Activated naive CD4-positive, alpha-beta T cell (primary cell): ENCODE results near the gene OR51V1.
"Not testable (repeated sequence)": the region's sequence is repeated elsewhere in the genome, so short reads cannot be mapped to it uniquely, and the experiment has no call there.

Source experiments
- DNase-seq, 4 experiments: peaks; one replicate each; lab custom pipeline; 2025; lab: John Stamatoyannopoulos, UW

OR51V1 gene, protein sequence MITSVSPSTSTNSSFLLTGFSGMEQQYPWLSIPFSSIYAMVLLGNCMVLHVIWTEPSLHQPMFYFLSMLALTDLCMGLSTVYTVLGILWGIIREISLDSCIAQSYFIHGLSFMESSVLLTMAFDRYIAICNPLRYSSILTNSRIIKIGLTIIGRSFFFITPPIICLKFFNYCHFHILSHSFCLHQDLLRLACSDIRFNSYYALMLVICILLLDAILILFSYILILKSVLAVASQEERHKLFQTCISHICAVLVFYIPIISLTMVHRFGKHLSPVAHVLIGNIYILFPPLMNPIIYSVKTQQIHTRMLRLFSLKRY

GRCh38 chr11:5200582-5200981 lies at the start of gene OR51V1:
Gene OR51V1, minus strand, starts transcription at chr11:5200682. Its CDS starts 0 bp downstream, at chr11:5200682.
- DNase-seq, result no peak

GRCh38 chr11:5249807-5250396 lies 49.4 kb upstream of the OR51V1 start, which contains the start of gene HBG1:
Gene HBG1, minus strand, starts transcription at chr11:5249857. Its CDS starts 53 bp downstream, at chr11:5249804.
- DNase-seq, result not testable (repeated sequence)

DNA sequence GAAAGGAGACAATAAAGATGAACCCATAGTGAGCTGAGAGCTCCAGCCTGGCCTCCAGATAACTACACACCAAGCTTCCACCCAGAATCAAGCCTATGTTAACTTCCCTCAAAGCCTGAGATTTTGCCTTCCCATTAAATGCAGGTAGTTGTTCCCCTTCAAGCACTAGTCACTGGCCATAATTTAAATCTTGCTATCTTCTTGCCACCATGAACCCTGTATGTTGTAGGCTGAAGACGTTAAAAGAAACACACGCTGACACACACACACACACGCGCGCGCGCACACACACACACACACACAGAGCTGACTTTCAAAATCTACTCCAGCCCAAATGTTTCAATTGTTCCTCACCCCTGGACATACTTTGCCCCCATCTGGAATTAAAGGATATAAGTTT lies 48.0 kb upstream of the OR51V1 start:
- DNase-seq, result not testable (repeated sequence)

DNA sequence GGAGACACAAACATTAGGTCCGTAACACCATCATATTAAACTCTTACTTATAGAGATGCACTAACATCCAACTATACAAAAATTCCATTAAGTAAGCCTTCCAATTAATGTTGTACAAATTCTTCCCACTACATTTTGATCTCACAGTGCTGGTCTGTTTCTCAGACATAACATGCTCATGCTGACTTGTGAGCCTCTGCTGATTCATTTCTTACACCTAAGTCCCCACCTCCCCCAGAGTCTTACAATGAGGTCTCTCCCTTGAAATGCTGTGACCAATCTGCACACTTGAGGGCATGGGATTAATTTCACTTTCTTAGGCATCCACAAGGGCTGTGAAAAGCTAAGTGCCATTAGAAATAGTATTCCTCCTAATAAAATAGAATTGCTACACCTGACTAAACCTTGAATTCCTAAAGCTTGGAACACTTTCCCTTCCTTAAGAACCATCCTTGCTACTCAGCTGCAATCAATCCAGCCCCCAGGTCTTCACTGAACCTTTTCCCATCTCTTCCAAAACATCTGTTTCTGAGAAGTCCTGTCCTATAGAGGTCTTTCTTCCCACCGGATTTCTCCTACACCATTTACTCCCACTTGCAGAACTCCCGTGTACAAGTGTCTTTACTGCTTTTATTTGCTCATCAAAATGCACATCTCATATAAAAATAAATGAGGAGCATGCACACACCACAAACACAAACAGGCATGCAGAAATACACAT lies 47.1 kb upstream of the OR51V1 start:
- no peak for DNase-seq

GRCh38 chr11:5246772-5247471 lies 46.4 kb upstream of the OR51V1 start:
- no peak for DNase-seq

- DNase-seq, result no peak
Measured at GRCh38 chr11:5245155-5245554, 44.7 kb upstream of the OR51V1 start.

GRCh38 chr11:5243816-5244180 lies 43.3 kb upstream of the OR51V1 start:
- DNase-seq, result no peak

DNA sequence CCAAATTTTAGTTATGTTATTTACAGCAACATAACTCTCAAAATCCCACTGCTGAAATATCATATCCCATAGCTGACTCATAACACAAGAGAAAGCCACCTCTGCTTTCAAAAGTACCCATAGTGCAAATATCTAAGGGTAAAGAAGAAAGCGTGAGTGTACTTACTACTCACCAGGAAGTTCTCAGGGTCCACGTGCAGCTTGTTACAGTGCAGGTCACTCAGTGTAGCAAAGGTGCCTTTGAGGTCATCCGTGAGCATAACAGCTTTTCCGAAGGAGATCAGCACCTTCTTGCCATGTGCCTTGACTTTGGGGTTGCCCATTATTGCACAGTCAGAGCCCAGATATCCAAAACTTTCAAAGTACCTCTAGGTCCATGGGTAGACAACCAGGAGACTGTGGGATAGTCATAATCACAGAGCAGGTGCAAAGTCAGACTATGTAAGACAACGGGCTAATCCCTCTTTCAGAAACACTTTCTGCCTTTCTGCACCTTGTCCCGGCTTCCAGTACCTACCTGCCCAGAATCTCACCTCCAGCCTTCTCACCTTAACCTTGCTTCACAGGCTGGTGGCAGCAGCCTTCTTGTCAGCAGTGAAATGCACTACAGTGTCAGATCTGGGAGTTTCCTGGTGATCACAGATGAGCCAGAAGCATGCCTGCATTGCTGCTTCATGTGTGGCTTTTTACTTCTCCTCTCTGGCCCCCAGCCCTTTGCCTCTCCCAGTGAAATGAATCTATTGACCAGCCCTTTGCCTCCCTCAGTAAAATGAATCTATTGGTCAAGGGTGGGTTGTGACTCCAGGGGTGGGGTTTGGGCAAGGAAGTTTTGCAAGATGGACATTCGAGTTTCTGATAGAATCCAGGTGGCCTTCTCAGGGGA lies 42.7 kb upstream of the OR51V1 start:
- DNase-seq, result no peak

GRCh38 chr11:5242208-5242607 lies 41.7 kb upstream of the OR51V1 start:
- DNase-seq, result no peak

DNA sequence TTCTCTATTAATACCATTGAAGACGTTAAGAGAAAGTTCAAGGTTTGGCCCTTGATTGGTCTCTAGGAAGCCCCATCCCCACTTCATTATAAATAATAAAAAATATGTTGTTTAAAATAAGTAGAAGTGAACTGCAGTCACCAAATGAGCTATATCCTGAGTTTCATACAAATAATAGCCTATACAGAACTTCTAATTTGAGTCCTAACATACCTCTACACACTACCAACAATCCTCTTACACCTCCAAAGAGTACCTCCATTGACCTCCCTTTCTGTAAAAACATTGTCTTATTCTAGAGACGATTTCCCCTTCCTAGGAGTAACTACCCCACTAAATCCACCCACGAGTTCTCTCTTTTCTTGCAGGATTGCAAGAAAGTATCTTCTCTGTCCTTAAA lies 41.0 kb upstream of the OR51V1 start:
- DNase-seq, result no peak

GRCh38 chr11:5240458-5240857 lies 40.0 kb upstream of the OR51V1 start:
- DNase-seq, result no peak

DNA sequence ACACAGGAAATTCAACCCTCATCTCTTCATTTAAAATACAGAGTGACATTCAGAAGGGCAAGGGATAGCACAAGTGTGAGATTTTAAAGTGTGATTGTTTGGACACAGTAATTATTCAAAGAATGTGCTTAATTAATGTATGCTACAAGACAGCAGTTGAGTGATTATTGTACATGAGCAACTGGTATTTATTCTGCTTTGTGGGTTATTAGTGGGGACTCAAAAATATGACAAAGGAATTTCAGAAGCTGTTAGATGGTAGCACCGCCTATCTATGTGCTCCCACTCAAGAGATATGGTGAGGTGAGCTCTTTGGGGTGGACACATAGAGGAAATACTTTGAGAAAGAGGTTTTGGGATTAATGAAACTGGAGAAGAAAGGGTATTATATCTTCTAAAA lies 39.6 kb upstream of the OR51V1 start:
- DNase-seq, result no peak

- no peak for DNase-seq
Measured at GRCh38 chr11:5239046-5239445, 38.6 kb upstream of the OR51V1 start.

GRCh38 chr11:5238486-5238885 lies 38.0 kb upstream of the OR51V1 start:
- no peak for DNase-seq

GRCh38 chr11:5237420-5237819 lies 36.9 kb upstream of the OR51V1 start:
- no peak for DNase-seq

- no peak for DNase-seq
Measured at GRCh38 chr11:5235364-5236095, 35.0 kb upstream of the OR51V1 start.

DNA sequence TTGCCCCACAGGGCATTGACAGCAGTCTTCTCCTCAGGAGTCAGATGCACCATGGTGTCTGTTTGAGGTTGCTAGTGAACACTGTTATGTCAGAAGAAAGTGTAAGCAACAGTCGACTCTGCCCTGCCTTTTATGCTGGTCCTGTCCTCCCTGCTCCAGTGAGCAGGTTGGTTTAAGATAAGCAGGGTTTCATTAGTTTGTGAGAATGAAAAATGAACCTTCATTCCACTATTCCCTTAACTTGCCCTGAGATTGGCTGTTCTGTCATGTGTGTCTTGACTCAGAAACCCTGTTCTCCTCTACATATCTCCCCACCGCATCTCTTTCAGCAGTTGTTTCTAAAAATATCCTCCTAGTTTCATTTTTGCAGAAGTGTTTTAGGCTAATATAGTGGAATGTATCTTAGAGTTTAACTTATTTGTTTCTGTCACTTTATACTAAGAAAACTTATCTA lies 33.9 kb upstream of the OR51V1 start, which contains the start of gene HBD:
HBD (minus strand) TSS at position 103 of the 454 bp plus-strand sequence; CDS start at position 53, 50 bp downstream.
- DNase-seq, result no peak

GRCh38 chr11:5233307-5233706 lies 32.8 kb upstream of the OR51V1 start:
- no peak for DNase-seq

DNA sequence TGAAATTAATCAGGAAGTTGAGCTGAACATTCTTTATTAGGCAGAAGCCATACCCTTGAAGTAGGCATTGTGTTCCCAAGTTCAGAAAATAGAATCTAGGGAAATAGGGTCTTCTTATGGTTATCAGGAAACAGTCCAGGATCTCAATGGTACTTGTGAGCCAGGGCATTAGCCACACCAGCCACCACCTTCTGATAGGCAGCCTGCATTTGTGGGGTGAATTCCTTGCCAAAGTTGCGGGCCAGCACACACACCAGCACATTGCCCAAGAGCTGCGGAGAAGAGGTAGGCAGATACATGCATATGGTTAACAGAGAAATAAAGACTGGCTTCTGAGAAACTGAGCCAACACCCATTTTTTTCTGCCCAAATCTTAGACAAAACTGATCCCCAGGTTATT lies 32.3 kb upstream of the OR51V1 start:
- no peak for DNase-seq

DNA sequence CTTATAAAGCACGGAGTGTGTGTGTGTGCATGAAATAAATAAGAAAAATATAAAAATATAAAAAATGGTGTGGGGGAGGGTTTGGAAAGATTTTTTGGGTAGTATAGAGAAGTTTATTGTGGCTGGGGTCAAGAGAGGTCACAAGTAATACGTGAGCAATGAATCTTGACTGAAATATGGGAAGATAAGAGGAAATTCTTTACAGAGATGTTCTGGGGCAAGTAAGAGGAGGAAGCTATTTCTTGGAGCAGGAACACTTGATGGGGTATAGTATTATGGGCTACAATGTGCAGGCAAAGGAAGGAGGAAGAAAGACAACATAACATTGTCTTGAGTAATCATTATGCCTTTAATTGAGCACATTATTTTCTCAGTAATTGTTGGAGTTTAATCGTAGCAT lies 31.7 kb upstream of the OR51V1 start:
- DNase-seq, result no peak

DNA sequence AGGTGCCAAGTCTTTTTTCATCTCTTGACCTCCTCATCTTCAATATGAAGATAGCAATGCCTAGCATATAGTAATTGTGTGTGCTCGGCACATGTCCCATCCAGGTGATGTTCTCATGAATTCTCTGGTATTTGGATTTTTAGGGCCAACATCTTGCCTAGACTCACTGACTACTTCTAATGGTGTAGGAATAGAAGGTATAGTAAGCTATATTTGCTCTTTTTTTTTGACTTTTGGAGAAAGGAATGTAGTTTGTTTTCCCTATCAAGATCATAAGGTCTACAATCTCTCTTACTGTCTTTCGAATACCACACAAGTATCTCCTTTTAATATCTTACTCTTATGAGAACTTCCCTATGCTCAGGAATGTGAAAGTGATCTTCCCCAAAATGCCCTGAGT lies 30.6 kb upstream of the OR51V1 start:
- no peak for DNase-seq
